ENCODE measurements around the gene MAP2K2.

MAP2K2 gene

DNA sequence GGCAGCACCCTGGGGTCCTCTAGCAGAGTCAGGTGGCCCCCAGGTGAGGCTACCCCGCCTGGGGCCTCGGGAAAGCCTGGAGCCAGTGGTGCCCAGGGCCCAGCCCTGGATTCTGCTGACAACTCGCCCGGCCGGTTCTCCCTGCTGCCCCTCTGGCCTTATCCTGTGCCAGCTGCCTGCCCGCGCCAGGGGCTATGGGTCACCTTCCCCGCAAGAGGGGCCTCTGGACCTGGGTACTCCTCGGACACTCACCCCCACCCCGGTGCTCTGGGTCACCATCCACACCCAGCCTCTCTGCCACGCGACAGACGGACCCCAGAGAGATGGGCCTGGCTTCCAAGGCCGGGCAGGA, 81.2 kb downstream of the MAP2K2 start:
- TF ChIP-seq, protein P1, sequence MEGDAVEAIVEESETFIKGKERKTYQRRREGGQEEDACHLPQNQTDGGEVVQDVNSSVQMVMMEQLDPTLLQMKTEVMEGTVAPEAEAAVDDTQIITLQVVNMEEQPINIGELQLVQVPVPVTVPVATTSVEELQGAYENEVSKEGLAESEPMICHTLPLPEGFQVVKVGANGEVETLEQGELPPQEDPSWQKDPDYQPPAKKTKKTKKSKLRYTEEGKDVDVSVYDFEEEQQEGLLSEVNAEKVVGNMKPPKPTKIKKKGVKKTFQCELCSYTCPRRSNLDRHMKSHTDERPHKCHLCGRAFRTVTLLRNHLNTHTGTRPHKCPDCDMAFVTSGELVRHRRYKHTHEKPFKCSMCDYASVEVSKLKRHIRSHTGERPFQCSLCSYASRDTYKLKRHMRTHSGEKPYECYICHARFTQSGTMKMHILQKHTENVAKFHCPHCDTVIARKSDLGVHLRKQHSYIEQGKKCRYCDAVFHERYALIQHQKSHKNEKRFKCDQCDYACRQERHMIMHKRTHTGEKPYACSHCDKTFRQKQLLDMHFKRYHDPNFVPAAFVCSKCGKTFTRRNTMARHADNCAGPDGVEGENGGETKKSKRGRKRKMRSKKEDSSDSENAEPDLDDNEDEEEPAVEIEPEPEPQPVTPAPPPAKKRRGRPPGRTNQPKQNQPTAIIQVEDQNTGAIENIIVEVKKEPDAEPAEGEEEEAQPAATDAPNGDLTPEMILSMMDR (IDR thresholded peaks at IDR 0.05; ENCODE audit: low read depth, low read length): no peak
- no peak overlapping the region for H3K4me3 ChIP-seq (ENCODE audit: low read depth, low read length)

DNA sequence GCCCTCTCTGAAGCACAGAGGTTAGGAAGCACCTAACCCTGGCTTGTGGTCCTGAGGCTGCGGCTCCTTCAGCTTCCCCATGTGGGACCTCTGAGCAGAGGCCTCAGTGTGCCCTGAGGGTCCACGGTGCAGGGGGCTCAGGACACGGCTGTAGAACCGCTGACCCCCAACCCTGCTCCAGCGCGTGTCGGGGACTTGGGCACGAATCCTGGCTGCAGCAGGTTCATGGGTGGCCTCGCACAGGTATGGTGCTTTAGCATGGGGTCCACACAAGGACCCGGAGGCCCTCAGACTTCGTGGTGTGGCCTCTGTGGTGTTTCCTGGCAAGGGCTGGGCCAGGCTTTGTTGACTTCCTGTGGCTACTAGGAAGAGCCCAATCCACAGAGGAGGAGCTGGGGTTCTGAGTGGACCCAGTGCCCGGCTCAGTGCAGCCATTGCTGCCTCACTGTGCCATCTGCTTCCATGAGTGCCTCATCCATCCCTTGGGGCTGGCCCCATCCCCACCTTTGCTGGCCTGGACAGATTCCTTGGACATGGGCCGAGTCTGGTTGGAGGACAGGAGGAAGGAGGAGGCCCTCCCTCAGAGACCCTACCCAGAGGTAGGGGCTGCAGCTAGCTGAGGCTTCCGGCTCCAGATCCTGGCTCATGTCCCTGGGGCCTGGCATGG, 81.7 kb downstream of the MAP2K2 start:
- H3K4me3 ChIP-seq (ENCODE audit: low read depth, low read length): no peak overlapping the region
- TF ChIP-seq, protein P1 (IDR thresholded peaks at IDR 0.05; ENCODE audit: low read depth, low read length): no peak

Measured in WI38 (cell line).